Measurements from ENCODE around the gene C5orf52. TPM values are rescaled to one million over a fixed set of nuclear protein-coding genes. Genes with fewer than 3 reads are reported as not detected.
A peak's percentile ranks its signal among the peaks of the same experiment; 100 is the strongest.

C5orf52 gene
- total RNA-seq (not detected), total RNA-seq (0 to 8.3 (median 0) reads per million in 172 experiments)
- not detected for polyA plus RNA-seq (2013, experiment 1 of 2)
- polyA plus RNA-seq (2013, experiment 2 of 2): not detected

DNA sequence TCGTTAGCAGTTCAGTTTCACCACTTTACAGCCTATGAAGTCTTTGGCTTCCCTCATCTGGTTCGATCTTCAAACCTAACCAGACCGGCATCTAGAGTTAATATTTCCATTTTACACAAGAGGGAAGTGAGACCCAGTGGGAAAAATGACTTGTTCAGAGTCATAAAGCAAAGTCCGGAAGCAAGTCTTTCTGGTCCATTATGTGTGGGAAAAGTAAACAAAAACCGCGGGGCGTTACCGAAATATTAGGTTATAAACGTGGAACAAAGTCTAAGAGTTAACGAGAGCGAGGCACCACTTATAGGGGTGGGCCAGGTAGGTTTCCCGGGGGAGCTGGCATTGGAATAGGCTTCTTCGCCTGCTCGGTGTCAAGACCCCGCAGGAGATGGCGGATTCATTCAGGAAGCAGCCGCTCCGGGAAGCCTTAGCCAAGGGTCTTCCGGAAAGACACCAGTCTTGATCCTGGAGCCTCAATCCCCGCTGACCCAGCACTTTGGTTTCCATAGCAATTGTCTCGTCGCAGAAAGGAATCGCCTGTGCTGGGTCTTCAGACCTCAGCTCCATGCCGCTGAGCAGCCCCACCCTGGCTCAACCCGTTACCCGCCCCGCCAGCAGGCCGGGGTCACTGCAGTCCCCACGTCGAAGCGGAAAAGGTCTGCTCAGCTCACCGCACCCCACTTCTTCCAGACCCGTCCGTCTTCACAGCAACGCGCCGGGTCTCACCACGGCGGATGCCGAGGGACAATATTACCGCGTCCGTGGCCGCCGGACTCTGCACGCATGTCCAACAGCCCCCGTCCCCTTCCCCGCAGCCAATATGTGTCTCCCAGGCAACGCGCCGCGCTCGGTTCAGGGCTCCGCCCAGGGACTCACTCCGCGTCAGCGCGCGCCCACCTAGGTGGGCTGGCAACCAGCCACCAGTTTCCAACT lies at the start of gene C5orf52:
C5orf52 (plus strand) TSS at position 872 of the 930 bp plus-strand sequence. CDS start 82 bp downstream, outside the sequence.
- no peak for TF ChIP-seq CTCF (IDR thresholded peaks at IDR 0.05)
- peak; percentile 55 for ATAC-seq (ENCODE audit: poor library complexity)
- Mint-ChIP-seq H3K27me3 (peaks cover 12% of the 10 kb centered on the region), H3K4me1 (ENCODE audit: low read depth) (peaks cover 23% of the 10 kb centered on the region), H3K36me3 (ENCODE audit: low read depth) (peaks cover 3% of the 10 kb centered on the region), H3K27ac (no peak within 1 kb of the TSS), H3K9me3 (no peaks in the 10 kb centered on the region), H3K4me3 (peak within 1 kb of the TSS; percentile 87)
- intact Hi-C loops (cut with DNase I, micrococcal nuclease): no loop called here
- peak in 4 of 14 experiments; percentile 16 to 38 (median 29) for DNase-seq
- H3K4me1 ChIP-seq (ENCODE audit: insufficient read depth, low read length): peaks cover 16% of the 10 kb centered on the region
- POLR2A ChIA-PET: interaction anchor here (0.6 to 2.0 kb wide), 4 partner anchors 61 to 528 kb away, joined by 3 to 5 read pairs (median 4); partner anchors contain the start of genes LSM11 and MED7
- H3K4me3 ChIP-seq (ENCODE audit: low read length): peak within 1 kb of the TSS; percentile 71
- no peaks in the 10 kb centered on the region for H3K36me3 ChIP-seq (ENCODE audit: insufficient read depth, low read length)
- H3K27ac ChIP-seq (ENCODE audit: low read depth in 1 of 2, low read length in 2 of 2): no peak within 1 kb of the TSS
- peaks cover 12 to 14% of the 10 kb centered on the region in 2 experiments for H3K27me3 ChIP-seq (ENCODE audit: control insufficient read depth in 1 of 2, insufficient read depth in 2 of 2, low read length in 2 of 2)
- CTCF ChIA-PET: interaction anchor here (0.8 kb wide), 1 partner anchor 73 kb away, joined by 3 read pairs; no protein-coding TSS in a partner anchor
- H3K9me3 ChIP-seq (ENCODE audit: control insufficient read depth in 1 of 2, insufficient read depth in 1 of 2, low read length in 2 of 2): peaks cover 0 to 5% of the 10 kb centered on the region in 2 experiments

- TF ChIP-seq CTCF (IDR thresholded peaks at IDR 0.05): no peak
- ATAC-seq (ENCODE audit: poor library complexity) (no peak), DNase-seq (no peak)
- H3K27me3 ChIP-seq (ENCODE audit: control insufficient read depth in 1 of 2, insufficient read depth in 2 of 2, low read length in 2 of 2): no peaks in the 10 kb centered on the region
- no peaks in the 10 kb centered on the region for H3K9me3 Mint-ChIP-seq
- H3K27me3 Mint-ChIP-seq: no peaks in the 10 kb centered on the region
- H3K36me3 Mint-ChIP-seq (ENCODE audit: low read depth): no peaks in the 10 kb centered on the region
- H3K4me3 Mint-ChIP-seq: no peak overlapping the region
- H3K4me1 ChIP-seq (ENCODE audit: insufficient read depth, low read length): no peaks in the 10 kb centered on the region
- ChIA-PET POLR2A (no interaction called here), CTCF (no interaction called here)
- no peak overlapping the region for H3K4me3 ChIP-seq (ENCODE audit: low read length)
- H3K9me3 ChIP-seq (ENCODE audit: control insufficient read depth in 1 of 2, insufficient read depth in 1 of 2, low read length in 2 of 2): no peaks in the 10 kb centered on the region
- no peaks in the 10 kb centered on the region for H3K36me3 ChIP-seq (ENCODE audit: insufficient read depth, low read length)
- no peaks in the 10 kb centered on the region for H3K4me1 Mint-ChIP-seq (ENCODE audit: low read depth)
- H3K27ac ChIP-seq (ENCODE audit: low read depth in 1 of 2, low read length in 2 of 2): no peak overlapping the region
- intact Hi-C loops (cut with DNase I, micrococcal nuclease): no loop called here
- no peak overlapping the region for H3K27ac Mint-ChIP-seq
Observed at GRCh38 chr5:157624144-157624543, 47.2 kb upstream of the C5orf52 start.

DNA sequence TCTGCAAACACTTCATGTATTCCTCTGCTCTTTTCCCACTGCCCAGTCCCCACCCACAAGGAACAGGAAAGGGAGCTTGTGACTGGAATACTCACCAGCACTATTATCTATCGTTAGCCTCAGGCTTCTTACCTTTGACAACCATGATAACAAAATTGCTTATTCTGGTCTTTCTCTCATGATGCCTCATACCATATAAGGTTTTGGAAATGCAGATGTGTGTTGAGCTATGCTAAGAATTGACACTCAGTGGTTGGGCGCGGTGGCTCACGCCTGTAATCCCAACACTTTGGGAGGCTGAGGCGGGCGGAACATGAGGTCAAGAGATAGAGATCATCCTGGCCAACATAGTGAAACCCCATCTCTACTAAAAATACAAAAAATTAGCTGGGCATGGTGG lies 44.5 kb upstream of the C5orf52 start:
- Mint-ChIP-seq H3K4me1 (ENCODE audit: low read depth) (no peaks in the 10 kb centered on the region), H3K4me3 (no peak overlapping the region), H3K27ac (no peak overlapping the region), H3K9me3 (no peaks in the 10 kb centered on the region), H3K36me3 (ENCODE audit: low read depth) (no peaks in the 10 kb centered on the region), H3K27me3 (no peaks in the 10 kb centered on the region)
- no peak for TF ChIP-seq CTCF (IDR thresholded peaks at IDR 0.05)
- no peak for DNase-seq
- Histone ChIP-seq H3K4me1 (ENCODE audit: insufficient read depth, low read length) (no peaks in the 10 kb centered on the region), H3K36me3 (ENCODE audit: insufficient read depth, low read length) (no peaks in the 10 kb centered on the region), H3K4me3 (ENCODE audit: low read length) (no peak overlapping the region), H3K27ac (ENCODE audit: low read depth in 1 of 2, low read length in 2 of 2) (no peak overlapping the region), H3K27me3 (ENCODE audit: control insufficient read depth in 1 of 2, insufficient read depth in 2 of 2, low read length in 2 of 2) (no peaks in the 10 kb centered on the region), H3K9me3 (ENCODE audit: control insufficient read depth in 1 of 2, insufficient read depth in 1 of 2, low read length in 2 of 2) (peaks cover 0 to 7% of the 10 kb centered on the region in 2 experiments)
- no peak for ATAC-seq (ENCODE audit: poor library complexity)
- ChIA-PET CTCF (no interaction called here), POLR2A (no interaction called here)
- intact Hi-C loops (cut with DNase I, micrococcal nuclease): no loop called here
